ENCODE results near the gene OR14C36.
"Not testable (repeated sequence)": the region's sequence is repeated elsewhere in the genome, so short reads cannot be mapped to it uniquely, and the experiment has no call there.

The OR14C36 gene, protein sequence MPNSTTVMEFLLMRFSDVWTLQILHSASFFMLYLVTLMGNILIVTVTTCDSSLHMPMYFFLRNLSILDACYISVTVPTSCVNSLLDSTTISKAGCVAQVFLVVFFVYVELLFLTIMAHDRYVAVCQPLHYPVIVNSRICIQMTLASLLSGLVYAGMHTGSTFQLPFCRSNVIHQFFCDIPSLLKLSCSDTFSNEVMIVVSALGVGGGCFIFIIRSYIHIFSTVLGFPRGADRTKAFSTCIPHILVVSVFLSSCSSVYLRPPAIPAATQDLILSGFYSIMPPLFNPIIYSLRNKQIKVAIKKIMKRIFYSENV

GRCh38 chr1:248348475-248348874, at the start of gene OR14C36:
Gene OR14C36 (plus strand): TSS chr1:248348775. CDS start chr1:248348775, 0 bp downstream.
- no peak for TF ChIP-seq CTCF (IDR thresholded peaks at IDR 0.05; ENCODE audit: low read depth, low read length, missing control alignments)
- H3K4me3 ChIP-seq (ENCODE audit: low read depth, low read length) = no peak within 1 kb of the TSS
- DNase-seq (ENCODE audit: low read depth) = no peak
- in situ Hi-C loops (cut with HindIII; ENCODE audit: low sequenced_read_pairs) = no loop called here

GRCh38 chr1:248303324-248303723, 45.3 kb upstream of the OR14C36 start, which contains the start of gene OR2T12:
Gene OR2T12 (minus strand): TSS chr1:248303424. CDS start chr1:248295578, 7,846 bp downstream.
- in situ Hi-C loops (cut with HindIII; ENCODE audit: low sequenced_read_pairs) = no loop called here
- no peak for DNase-seq (ENCODE audit: low read depth)
- no peak for TF ChIP-seq CTCF (IDR thresholded peaks at IDR 0.05; ENCODE audit: low read depth, low read length, missing control alignments)
- H3K4me3 ChIP-seq (ENCODE audit: low read depth, low read length) = no peak within 1 kb of the TSS

GRCh38 chr1:248305672-248306071, 42.9 kb upstream of the OR14C36 start:
- in situ Hi-C loops (cut with HindIII; ENCODE audit: low sequenced_read_pairs); H3K4me3 ChIP-seq (ENCODE audit: low read depth, low read length); DNase-seq (ENCODE audit: low read depth): not testable (repeated sequence)

GRCh38 chr1:248306103-248306502, 42.5 kb upstream of the OR14C36 start:
- in situ Hi-C loops (cut with HindIII; ENCODE audit: low sequenced_read_pairs) = no loop called here
- H3K4me3 ChIP-seq (ENCODE audit: low read depth, low read length) = no peak overlapping the region
- no peak for DNase-seq (ENCODE audit: low read depth)
- no peak for TF ChIP-seq CTCF (IDR thresholded peaks at IDR 0.05; ENCODE audit: low read depth, low read length, missing control alignments)

DNA sequence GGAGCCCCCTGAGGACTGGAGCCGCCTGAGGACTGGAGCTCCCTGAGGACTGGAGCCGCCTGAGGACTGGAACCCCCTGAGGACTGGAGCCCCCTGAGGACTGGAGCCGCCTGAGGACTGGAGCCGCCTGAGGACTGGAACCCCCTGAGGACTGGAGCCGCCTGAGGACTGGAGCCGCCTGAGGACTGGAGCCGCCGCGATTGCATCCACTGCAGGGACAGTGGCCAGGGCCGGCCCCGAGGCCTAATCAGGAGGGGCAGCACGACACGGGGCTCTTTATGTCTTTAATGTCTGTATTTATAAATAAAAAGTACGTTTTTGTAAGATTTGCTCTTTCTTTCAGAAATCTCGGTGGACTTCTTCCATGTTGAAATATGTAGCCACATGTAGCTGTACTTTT, 41.8 kb upstream of the OR14C36 start:
- H3K4me3 ChIP-seq (ENCODE audit: low read depth, low read length); in situ Hi-C loops (cut with HindIII; ENCODE audit: low sequenced_read_pairs); DNase-seq (ENCODE audit: low read depth): not testable (repeated sequence)

- no peak for TF ChIP-seq CTCF (IDR thresholded peaks at IDR 0.05; ENCODE audit: low read depth, low read length, missing control alignments)
- H3K4me3 ChIP-seq (ENCODE audit: low read depth, low read length) = no peak overlapping the region
- DNase-seq (ENCODE audit: low read depth) = no peak
- in situ Hi-C loops (cut with HindIII; ENCODE audit: low sequenced_read_pairs) = no loop called here
These were observed 31.8 kb upstream of the OR14C36 start for GRCh38 chr1:248316796-248317195.

- no peak for DNase-seq (ENCODE audit: low read depth)
- no peak for TF ChIP-seq CTCF (IDR thresholded peaks at IDR 0.05; ENCODE audit: low read depth, low read length, missing control alignments)
- in situ Hi-C loops (cut with HindIII; ENCODE audit: low sequenced_read_pairs) = no loop called here
- H3K4me3 ChIP-seq (ENCODE audit: low read depth, low read length) = no peak within 1 kb of the TSS
These were observed 24.1 kb upstream of the OR14C36 start, which contains the start of gene OR2M7 for GRCh38 chr1:248324468-248324867. Gene OR2M7 (minus strand): TSS chr1:248324568. CDS start chr1:248324568, 0 bp downstream.
